Keratinocyte (primary cell): Measurements from ENCODE around the gene CREB3L2.

ENCODE experiments used
- CTCF ChIP-seq, 3 experiments: IDR thresholded peaks in 1 of 3; conservative IDR thresholded peaks in 1 of 3; optimal IDR thresholded peaks in 1 of 3; 2 replicates in 2 of 3; 3 replicates in 1 of 3; pipeline versions ENCODE3 to v1.5.1; 2011; ENCODE audit warnings: low read length in 3 of 3, mild to moderate bottlenecking in 3 of 3, moderate library complexity in 2 of 3, control low read depth in 1 of 3, inconsistent platforms in 1 of 3; ENCODE audit not compliant: insufficient read depth in 2 of 3; ENCODE audit errors: extremely low read depth in 1 of 3
- EZH2 ChIP-seq: IDR thresholded peaks from one replicate; pipeline ENCODE4 v1.6.1; 2012; ENCODE audit warnings: inconsistent platforms, mild to moderate bottlenecking, low read length, moderate library complexity

- TF ChIP-seq CTCF (optimal IDR thresholded peaks at IDR 0.05 in 1 of 3, IDR thresholded peaks at IDR 0.05 in 1 of 3, conservative IDR thresholded peaks at IDR 0.05 in 1 of 3; ENCODE audit: extremely low read depth in 1 of 3, insufficient read depth in 2 of 3, low read length in 3 of 3): no peak
- no peak for TF ChIP-seq EZH2
Measured at GRCh38 chr7:137967143-137968018, 34.5 kb downstream of the CREB3L2 start.
